C4-2B (cell line): ENCODE measurements around the gene APBB1IP.
"Not testable (repeated sequence)": the region's sequence is repeated elsewhere in the genome, so short reads cannot be mapped to it uniquely, and the experiment has no call there.

Experiments
- H3K27ac ChIP-seq: fragments of 450-650 bp; 2 replicates; pipeline ENCODE4 v1.5.1; 2017
- ZFX ChIP-seq: fragments of 450-650 bp; IDR thresholded peaks from 2 replicates; pipeline ENCODE4 v1.6.1; 2017
- TF ChIP-seq, protein P1 (sequence below): fragments of 450-650 bp; conservative IDR thresholded peaks from 2 replicates; pipeline ENCODE4 v1.5.1; 2017; ENCODE audit warnings: mild to moderate bottlenecking

The APBB1IP gene

GRCh38 chr10:26468291-26468690 lies 30.1 kb downstream of the APBB1IP start:
- TF ChIP-seq, protein P1, sequence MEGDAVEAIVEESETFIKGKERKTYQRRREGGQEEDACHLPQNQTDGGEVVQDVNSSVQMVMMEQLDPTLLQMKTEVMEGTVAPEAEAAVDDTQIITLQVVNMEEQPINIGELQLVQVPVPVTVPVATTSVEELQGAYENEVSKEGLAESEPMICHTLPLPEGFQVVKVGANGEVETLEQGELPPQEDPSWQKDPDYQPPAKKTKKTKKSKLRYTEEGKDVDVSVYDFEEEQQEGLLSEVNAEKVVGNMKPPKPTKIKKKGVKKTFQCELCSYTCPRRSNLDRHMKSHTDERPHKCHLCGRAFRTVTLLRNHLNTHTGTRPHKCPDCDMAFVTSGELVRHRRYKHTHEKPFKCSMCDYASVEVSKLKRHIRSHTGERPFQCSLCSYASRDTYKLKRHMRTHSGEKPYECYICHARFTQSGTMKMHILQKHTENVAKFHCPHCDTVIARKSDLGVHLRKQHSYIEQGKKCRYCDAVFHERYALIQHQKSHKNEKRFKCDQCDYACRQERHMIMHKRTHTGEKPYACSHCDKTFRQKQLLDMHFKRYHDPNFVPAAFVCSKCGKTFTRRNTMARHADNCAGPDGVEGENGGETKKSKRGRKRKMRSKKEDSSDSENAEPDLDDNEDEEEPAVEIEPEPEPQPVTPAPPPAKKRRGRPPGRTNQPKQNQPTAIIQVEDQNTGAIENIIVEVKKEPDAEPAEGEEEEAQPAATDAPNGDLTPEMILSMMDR, result no peak
- no peak for TF ChIP-seq ZFX
- H3K27ac ChIP-seq, result no peak overlapping the region

- TF ChIP-seq ZFX, result no peak
- TF ChIP-seq, protein P1, result no peak
- H3K27ac ChIP-seq, result no peak overlapping the region
Measured at GRCh38 chr10:26468700-26469099, 30.6 kb downstream of the APBB1IP start.

DNA sequence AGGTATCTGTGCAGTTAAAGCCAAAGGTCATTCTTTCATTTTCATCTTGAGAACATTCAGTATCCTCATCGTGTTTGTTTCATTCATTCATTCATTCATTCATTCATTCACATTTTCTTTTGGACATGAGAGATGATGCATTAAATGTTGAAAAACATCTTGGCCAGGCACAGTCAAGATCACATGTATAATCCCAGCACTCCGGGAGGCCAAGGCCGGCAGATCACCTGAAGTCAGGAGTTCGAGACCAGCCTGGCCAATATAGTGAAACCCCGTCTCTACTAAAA lies 34.3 kb downstream of the APBB1IP start:
- no peak overlapping the region for H3K27ac ChIP-seq
- TF ChIP-seq, protein P1, result no peak
- no peak for TF ChIP-seq ZFX

DNA sequence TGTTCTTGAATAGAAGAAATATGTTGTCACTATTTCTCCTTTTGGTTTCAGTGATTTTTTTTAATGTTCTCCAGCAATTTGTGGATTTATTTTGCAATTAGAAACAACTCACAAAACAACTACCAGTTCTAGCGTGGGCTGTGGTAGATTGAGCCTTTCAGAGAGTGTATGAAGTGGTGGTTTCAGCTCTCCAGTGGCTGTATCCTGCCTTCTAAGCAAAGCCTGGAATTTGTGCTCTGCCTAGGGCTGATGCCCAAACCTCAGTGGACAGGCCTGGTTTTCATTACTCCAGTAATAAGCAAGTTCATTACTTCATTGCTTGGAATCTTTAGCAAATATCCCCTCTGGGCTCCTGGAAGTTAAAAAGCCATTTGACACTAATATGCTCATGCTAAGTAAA lies 35.9 kb downstream of the APBB1IP start:
- H3K27ac ChIP-seq, result no peak overlapping the region
- TF ChIP-seq, protein P1, result no peak
- TF ChIP-seq ZFX, result no peak

- not testable (repeated sequence) for H3K27ac ChIP-seq
Measured at GRCh38 chr10:26474845-26475244, 36.7 kb downstream of the APBB1IP start.

DNA sequence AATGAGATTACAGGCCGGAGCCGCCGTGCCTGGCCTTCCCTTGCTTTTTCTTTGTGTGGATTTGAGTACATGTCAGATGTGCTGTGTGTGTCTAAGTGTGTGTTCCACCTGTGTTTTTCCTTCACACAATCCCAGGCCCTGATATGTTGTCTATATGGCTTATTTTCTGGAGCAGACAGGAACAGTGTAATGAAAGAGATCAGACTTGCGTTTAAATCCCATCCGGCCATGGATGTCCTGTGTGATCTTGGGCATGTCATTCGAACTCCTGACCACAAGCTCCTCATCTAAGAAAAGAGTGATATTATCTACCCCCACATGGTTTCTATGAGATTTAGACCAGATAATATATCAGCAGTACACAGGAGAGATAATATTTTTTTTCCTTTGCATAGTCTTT lies 37.2 kb downstream of the APBB1IP start:
- TF ChIP-seq, protein P1, result no peak
- TF ChIP-seq ZFX, result no peak
- no peak overlapping the region for H3K27ac ChIP-seq

GRCh38 chr10:26477501-26477900 lies 39.4 kb downstream of the APBB1IP start:
- TF ChIP-seq, protein P1, result no peak
- no peak for TF ChIP-seq ZFX
- no peak overlapping the region for H3K27ac ChIP-seq

DNA sequence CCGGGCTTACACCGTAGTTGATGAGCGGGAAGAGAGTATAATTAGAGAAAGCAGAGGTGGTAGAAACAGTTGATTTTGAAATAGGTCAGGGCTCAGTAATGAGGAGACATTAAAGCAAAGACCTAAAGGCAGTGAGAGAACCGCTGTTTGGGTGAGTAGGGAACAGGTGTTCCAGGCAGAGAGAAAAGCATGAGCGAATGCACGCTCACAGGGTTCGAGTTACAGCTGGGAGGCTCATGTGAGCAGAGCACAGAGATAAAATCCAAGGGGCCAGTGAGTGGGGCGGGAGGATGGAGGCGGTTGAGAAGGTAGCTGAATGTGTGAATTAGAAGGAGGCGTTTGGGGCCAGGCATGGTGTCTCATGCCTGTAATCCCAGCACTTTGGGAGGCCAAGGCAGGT lies 39.9 kb downstream of the APBB1IP start:
- TF ChIP-seq ZFX, result no peak
- H3K27ac ChIP-seq, result no peak overlapping the region

DNA sequence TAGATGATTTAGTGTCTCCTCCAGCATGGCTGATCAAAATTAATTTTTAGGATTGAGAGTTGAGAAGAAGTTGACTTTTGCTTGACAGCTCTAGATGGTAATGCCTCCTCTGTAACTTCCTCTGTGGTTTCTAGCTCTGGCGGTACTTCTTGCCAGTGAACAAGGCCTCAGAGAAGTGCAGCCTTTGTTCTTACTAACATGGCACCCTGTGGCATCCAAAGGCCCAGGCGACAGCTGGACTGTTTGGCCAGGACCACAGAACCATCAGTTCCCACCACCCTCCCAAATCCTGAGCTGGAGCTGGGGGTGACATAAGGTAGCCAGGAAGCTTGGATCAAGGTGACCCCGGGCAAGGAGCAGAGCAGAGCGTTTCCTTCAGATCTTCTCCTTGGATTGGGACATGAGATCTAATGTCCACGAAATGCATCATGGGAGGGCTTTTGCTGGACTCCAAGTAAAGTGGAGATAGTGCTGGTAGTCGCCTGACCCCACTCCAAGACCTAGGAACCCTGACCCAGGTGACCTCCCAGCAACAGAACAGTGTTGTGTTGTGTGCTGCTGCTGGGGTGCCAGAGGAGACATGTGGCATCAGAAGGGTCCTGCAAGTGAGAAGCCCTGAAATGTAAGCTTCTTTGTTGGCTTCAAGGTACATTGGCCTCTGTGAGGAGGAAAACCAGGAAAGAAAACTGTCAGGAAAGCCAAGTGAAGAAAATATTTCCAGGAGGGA lies 41.8 kb downstream of the APBB1IP start:
- no peak overlapping the region for H3K27ac ChIP-seq
- TF ChIP-seq, protein P1, result no peak
- TF ChIP-seq ZFX, result no peak
